Mucosa of stomach (tissue), 1 donor: ENCODE results near the gene SYT13.
"Not testable (repeated sequence)": the region's sequence is repeated elsewhere in the genome, so short reads cannot be mapped to it uniquely, and the experiment has no call there.

Experiments
- H3K27me3 ChIP-seq: one replicate; pipeline ENCODE4 v1.7.0; 2013; ENCODE audit warnings: mild to moderate bottlenecking, low read length; ENCODE audit not compliant: control insufficient read depth, insufficient read depth
- H3K36me3 ChIP-seq: one replicate; pipeline ENCODE4 v1.7.0; 2013; ENCODE audit warnings: low read length; ENCODE audit not compliant: control insufficient read depth, insufficient read depth
- H3K4me1 ChIP-seq: one replicate; pipeline ENCODE4 v1.7.0; 2013; ENCODE audit warnings: mild to moderate bottlenecking, low read length; ENCODE audit not compliant: control insufficient read depth, insufficient read depth
- H3K4me3 ChIP-seq: one replicate; pipeline ENCODE4 v1.7.0; 2013; ENCODE audit warnings: low read length
- H3K9ac ChIP-seq: one replicate; pipeline ENCODE4 v1.7.0; 2013; ENCODE audit warnings: mild to moderate bottlenecking, low read length, moderate library complexity
- H3K9me3 ChIP-seq: one replicate; pipeline ENCODE4 v1.7.0; 2013; ENCODE audit warnings: mild to moderate bottlenecking, low read length, moderate library complexity; ENCODE audit not compliant: control insufficient read depth
- donor health status: Pancreatic carcinoma.

Gene SYT13

DNA sequence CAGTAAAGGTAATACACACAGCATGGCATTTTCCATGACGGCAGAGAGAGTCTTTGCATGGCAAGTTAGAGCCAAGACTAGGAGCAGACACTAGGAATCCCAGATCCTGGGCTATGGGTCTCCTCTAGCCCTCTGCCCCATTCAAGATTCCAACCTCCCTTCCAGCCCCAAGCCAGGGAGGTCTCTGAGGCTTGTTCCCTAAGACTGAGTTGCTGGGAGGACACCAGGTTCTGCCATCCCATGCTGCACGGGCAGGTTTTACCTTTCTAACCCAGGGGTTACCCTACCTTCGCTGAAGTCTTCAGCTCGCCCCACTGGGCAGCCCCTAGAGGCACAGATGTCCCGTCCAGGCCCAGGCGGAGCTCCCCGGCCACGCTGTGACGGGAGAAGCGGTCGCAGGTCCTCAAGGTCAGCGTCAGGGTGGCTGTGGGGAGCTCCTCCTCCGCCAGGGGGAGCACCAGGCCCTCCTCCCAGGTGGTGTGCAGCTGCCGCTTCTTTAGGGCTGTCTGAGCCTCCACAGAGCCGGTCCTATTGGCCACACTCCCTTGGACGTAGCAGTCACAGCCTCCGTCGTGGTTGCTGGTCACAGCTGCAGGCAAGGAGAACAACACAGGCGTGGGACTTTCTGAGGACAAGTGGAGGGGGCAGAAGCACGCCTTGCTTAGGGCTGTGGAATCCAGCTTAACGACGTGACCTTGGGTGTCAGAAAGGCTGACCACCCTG lies 33.8 kb downstream of the SYT13 start:
- Histone ChIP-seq H3K4me3 (no peak overlapping the region), H3K36me3 (no peaks in the 10 kb centered on the region), H3K9me3 (no peaks in the 10 kb centered on the region), H3K4me1 (no peaks in the 10 kb centered on the region), H3K9ac (no peak overlapping the region), H3K27me3 (no peaks in the 10 kb centered on the region)

DNA sequence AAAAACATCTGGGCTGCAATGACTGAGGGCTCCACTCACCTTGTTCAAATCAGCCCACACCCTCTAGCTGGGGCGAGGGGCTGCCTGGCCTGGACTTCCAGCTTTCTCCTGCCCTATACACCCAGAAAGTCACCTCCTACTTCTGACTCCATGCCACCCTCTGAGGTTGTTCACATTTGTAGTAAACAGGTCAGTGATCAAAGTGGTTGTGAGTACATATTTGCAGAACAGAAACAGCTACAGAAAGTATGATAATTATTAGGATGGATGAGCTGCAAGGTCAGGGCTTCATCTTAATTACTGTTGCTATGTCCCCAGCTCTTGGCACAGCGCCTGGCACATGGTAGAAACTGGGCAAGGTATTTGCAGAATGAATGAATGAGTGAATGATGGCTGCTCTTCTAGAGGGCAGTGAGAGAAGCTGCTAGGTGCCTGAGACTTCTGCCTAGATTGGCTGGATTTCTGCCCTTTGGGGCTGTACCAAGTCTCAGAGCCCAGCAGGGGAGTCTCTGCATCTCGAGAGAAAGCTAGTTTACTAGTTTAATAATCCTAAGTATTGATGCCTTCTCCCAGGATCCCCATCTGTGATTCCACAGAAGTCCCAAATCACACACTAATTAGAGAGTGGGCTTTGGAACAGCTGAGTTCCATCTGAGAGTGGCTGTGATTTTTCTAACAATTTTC lies 36.0 kb downstream of the SYT13 start:
- no peaks in the 10 kb centered on the region for H3K4me1 ChIP-seq
- no peaks in the 10 kb centered on the region for H3K27me3 ChIP-seq
- H3K9me3 ChIP-seq = no peaks in the 10 kb centered on the region
- H3K4me3 ChIP-seq = no peak overlapping the region
- H3K9ac ChIP-seq = no peak overlapping the region
- no peaks in the 10 kb centered on the region for H3K36me3 ChIP-seq

DNA sequence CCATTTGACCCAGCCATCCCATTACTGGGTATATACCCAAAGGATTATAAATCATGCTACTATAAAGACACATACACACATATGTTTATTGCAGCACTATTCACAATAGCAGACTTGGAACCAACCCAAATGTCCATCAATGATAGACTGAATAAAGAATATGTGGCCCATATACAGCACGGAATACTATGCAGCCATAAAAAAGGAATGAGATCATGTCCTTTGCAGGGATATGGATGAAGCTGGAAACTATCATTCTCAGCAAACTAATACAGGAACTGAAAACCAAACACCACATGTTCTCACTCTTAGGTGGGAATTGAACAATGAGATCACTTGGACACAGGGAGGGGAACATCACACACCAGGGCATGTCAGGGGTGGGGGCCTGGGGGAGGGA lies 36.8 kb downstream of the SYT13 start:
- not testable (repeated sequence) for H3K4me3 ChIP-seq, H3K9ac ChIP-seq, H3K36me3 ChIP-seq, H3K9me3 ChIP-seq, H3K27me3 ChIP-seq, H3K4me1 ChIP-seq

DNA sequence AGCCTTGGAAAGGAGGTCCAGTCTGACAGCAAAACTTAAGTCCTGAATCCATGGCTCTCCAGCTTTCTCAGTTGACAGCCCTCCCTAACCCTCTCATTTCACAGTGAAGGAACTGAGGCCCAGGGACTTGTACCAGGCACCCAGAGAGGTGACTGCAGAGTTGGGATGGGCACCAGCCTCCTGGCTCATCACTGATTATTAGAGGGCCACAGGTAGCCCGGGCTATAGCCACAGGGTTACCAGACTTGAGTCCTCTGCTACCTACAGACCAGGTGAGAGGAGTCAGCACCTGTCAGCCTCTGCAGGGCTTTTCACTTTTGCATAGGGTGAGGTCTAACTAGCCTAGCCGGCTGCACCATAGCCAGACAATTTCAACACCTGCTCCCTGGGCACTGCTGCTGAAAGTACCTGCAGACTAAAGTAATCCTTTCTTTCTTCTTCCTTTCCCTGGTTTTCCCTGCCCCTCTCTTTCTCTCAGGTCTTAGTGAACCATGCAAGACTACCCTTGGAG lies 37.6 kb downstream of the SYT13 start:
- Histone ChIP-seq H3K9ac (no peak overlapping the region), H3K4me1 (no peaks in the 10 kb centered on the region)

DNA sequence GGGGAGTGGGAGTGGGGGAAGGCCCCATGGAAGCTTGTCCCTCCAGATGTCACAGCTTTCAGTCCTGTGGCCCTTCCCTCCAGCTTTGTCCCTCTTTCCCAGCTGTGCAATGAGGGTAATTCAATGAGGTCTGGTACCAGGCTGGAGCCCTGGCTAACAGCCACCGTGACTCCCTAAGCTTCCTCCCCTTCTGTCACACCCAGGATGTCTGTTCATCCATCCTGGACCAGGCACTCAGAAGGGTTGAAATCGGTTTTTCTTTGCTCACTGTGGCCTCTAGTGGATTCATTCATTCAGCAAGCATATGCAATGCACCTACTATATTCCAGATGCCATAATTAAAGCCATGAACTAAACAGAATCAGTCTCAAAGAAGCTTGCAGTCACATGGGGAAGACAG lies 38.7 kb downstream of the SYT13 start:
- H3K36me3 ChIP-seq = no peaks in the 10 kb centered on the region
- no peaks in the 10 kb centered on the region for H3K4me1 ChIP-seq
- H3K4me3 ChIP-seq = no peak overlapping the region
- no peaks in the 10 kb centered on the region for H3K27me3 ChIP-seq
- H3K9ac ChIP-seq = no peak overlapping the region
- H3K9me3 ChIP-seq = no peaks in the 10 kb centered on the region

More for the DNA sequence above, 37.6 kb downstream of the SYT13 start:
- Histone ChIP-seq H3K4me3 (no peak overlapping the region), H3K9me3 (no peaks in the 10 kb centered on the region), H3K27me3 (no peaks in the 10 kb centered on the region), H3K36me3 (no peaks in the 10 kb centered on the region)

DNA sequence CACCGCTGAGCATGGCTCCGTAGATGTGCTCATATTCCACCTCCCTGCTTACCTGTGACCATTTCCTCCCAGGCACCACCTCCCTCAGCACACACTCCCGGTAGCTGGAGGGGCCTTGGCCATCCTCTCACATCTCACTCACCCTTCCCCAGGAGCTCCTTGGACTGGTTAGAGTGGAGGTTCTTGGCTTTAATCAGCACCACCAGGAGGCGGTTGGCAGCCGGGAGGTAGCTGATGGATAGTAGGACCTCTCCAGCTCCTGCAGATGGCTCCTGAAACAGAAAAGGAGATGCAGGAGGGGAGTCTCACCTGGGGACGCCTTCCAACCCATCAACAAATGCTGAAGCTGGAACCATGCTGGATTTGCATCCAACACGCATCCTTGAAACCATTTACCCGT lies 39.9 kb downstream of the SYT13 start:
- no peaks in the 10 kb centered on the region for H3K9me3 ChIP-seq
- no peaks in the 10 kb centered on the region for H3K27me3 ChIP-seq
- no peak overlapping the region for H3K4me3 ChIP-seq
- no peak overlapping the region for H3K9ac ChIP-seq
- H3K36me3 ChIP-seq = no peaks in the 10 kb centered on the region
- no peaks in the 10 kb centered on the region for H3K4me1 ChIP-seq

DNA sequence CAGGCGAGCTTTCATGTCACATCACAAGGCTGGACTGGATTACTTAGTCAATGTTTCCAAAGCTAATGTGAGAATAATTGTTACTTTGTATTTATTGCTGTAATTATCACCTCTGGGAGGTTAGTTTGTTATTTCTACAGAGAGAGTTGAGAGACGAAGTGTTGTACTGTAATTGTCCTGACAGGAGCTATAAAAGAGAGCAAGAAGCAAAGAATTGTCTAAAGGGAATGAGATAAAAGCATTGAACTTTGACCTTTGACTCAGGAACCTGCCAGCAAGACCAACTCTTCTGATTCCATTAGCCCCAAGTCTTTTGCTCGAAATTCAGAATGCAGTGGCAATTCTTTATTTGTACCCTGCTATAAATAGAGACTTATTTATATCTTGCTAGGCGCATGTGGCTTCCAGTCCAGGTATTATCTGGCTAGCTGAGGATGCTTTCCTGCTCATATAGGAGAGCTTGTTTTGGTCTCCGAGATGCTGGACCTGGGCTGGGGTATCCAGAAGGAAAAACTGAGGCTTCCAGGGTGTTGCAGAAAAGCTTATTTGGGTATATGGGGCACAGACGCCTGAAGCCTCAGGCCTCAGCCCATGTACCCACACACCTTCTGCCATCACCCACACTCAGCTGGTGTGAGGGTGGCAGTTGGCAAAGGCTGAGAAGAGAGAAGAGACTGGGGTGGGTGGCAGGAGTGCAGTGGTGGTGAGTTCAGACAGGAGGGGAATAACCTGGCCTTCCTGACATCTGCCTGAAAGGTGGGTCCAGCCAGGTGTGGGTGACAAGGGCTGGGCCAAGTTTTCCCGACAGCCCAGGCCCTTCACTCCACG lies 40.7 kb downstream of the SYT13 start:
- H3K9ac ChIP-seq = no peak overlapping the region
- H3K9me3 ChIP-seq = no peaks in the 10 kb centered on the region
- no peak overlapping the region for H3K4me3 ChIP-seq
- H3K36me3 ChIP-seq = no peaks in the 10 kb centered on the region
- H3K4me1 ChIP-seq = no peaks in the 10 kb centered on the region
- no peaks in the 10 kb centered on the region for H3K27me3 ChIP-seq

DNA sequence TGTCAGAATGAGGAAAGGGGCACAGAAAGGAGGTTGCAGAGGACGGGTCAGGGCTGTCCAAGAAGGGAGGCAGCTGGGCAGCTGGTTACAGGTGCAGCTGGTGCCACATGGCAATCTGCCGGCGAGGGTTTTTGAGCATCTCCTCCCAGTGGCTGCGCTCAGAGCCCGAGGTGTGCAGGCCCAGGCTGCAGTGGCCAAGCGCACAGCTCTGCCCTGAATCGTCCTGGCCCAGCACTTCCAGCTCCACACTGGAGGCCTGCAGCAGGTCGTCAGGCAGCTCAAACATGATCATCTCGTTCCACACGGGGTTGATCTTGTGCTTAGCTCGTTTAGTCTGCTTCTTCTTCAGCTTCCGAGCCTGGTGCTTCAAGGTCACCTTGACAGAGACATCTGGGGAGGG lies 42.2 kb downstream of the SYT13 start:
- H3K9me3 ChIP-seq = peaks cover 4% of the 10 kb centered on the region
- H3K4me1 ChIP-seq = no peaks in the 10 kb centered on the region
- no peak overlapping the region for H3K9ac ChIP-seq

DNA sequence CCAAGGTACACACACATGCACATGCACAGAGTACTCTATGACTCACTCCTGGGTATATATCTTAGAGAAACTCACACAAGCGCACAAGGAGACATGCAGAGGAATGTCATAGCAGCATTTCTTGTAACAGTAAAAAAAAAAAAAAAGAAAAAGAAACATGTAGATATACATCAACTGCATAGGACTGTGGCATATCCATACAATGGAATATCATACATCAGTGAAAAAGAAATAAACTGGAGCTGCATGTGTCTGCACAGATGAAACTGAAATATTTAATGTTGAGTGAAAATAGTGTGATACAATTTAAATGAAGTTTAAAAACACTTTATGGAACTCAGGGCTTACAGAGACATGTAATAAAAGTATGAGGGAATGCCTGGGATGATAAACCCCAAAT lies 46.4 kb downstream of the SYT13 start:
- Histone ChIP-seq H3K4me3 (no peak overlapping the region), H3K27me3 (no peaks in the 10 kb centered on the region), H3K9me3 (peaks cover 4% of the 10 kb centered on the region), H3K9ac (no peak overlapping the region), H3K4me1 (no peaks in the 10 kb centered on the region), H3K36me3 (no peaks in the 10 kb centered on the region)

More for the DNA sequence above, 42.2 kb downstream of the SYT13 start:
- no peaks in the 10 kb centered on the region for H3K27me3 ChIP-seq
- no peak overlapping the region for H3K4me3 ChIP-seq
- no peaks in the 10 kb centered on the region for H3K36me3 ChIP-seq

DNA sequence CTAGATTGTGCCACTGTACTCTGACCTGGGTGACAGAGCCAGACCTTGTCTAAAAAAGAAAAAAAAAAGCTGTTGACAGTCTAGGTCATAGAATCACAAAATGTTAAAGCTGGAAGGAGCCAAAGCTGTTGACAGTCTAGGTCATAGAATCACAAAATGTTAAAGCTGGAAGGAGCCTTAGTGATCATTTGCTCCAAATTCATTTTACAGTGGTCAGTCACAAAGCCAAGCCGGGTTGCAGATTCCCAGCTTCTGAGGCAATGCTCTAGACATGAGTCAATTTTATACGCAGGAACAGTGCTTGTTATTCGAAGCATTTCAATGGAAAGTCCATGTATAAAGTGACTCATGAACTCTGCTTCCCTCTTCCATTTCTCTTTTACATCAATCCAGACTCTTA lies 47.4 kb downstream of the SYT13 start:
- Histone ChIP-seq H3K9me3 (peaks cover 4% of the 10 kb centered on the region), H3K27me3 (no peaks in the 10 kb centered on the region), H3K36me3 (no peaks in the 10 kb centered on the region), H3K9ac (no peak overlapping the region), H3K4me3 (no peak overlapping the region), H3K4me1 (no peaks in the 10 kb centered on the region)

DNA sequence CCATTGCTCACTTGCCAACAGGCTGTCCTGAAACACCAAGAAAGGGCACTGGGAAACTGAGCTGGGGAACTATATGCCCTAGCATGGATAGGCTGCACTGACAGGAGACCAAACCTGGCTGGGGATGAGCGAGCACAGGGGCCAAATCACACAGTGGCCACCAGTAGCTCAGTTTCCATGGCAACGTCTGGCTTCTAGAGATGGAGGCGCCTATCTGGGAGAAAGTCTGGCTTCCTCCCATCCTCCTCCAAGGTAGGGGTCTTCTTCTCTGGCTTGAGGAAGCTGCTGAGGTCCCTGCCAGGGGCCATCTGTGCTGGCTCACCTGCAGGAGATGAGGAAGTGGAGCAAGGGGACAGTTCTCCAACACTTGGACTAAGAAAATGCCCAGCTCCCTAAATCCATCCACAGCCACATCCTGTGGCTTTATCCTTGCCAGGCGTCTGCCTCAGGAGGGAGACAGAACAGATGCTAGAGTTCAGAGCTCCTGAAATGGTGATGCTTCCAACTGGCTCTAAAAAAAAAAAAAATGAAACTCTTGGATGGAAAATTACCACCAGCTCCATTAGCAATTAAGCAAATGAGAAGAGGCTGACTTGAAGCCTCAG lies 48.3 kb downstream of the SYT13 start:
- peaks cover 4% of the 10 kb centered on the region for H3K9me3 ChIP-seq
- no peaks in the 10 kb centered on the region for H3K27me3 ChIP-seq
- no peaks in the 10 kb centered on the region for H3K4me1 ChIP-seq

More for the DNA sequence above, 48.3 kb downstream of the SYT13 start:
- Histone ChIP-seq H3K36me3 (no peaks in the 10 kb centered on the region), H3K9ac (no peak overlapping the region), H3K4me3 (no peak overlapping the region)
